Measurements from ENCODE around the gene PPFIBP2. TPM values are rescaled to one million over a fixed set of nuclear protein-coding genes. Genes with fewer than 3 reads are reported as not detected.

The PPFIBP2 gene
- total RNA-seq: 45.4 TPM
- 10 to 100 TPM; 40.9 to 72.5 (median 52.3) TPM for polyA plus RNA-seq (ENCODE audit: insufficient read depth in 1 of 8, insufficient read length in 8 of 8, low replicate concordance in 1 of 8)
- long read RNA-seq, donor 1: 0 reads
- long read RNA-seq, donor 2: 0 reads
- long read RNA-seq, donor 3, partial matches to known transcripts: 16 of 16 reads
- long read RNA-seq, donor 3, other reads (novel, unspliced or antisense): 0 of 16 reads
- long read RNA-seq, donor 4, partial matches to known transcripts: 0 of 1 reads
- long read RNA-seq, donor 4, other reads (novel, unspliced or antisense): 0 of 1 reads
- long read RNA-seq, donor 5, partial matches to known transcripts: 0 of 1 reads
- long read RNA-seq, donor 5, other reads (novel, unspliced or antisense): 0 of 1 reads
- long read RNA-seq, donor 6: 0 reads
- long read RNA-seq, donor 7: 0 reads
- long read RNA-seq, donor 8: 0 reads
- long read RNA-seq, donor 9: 0 reads
- long read RNA-seq, donor 10, partial matches to known transcripts: 0 of 1 reads
- long read RNA-seq, donor 10, other reads (novel, unspliced or antisense): 0 of 1 reads
- long read RNA-seq, donor 11, partial matches to known transcripts: 0 of 1 reads
- long read RNA-seq, donor 11, other reads (novel, unspliced or antisense): 0 of 1 reads

- peak within 1 kb of the TSS; percentile 94 for H3K27ac ChIP-seq (ENCODE audit: low read length)
- H3K4me3 ChIP-seq (ENCODE audit: low read length): peak within 1 kb of the TSS; percentile 82
- H3K9me3 ChIP-seq (replicated peaks; ENCODE audit: control insufficient read depth, low read depth, low read length): no peaks in the 10 kb centered on the region
- WGBS (ENCODE audit: insufficient coverage): under 1% methylated on average over 66 of the region's 79 CpGs
- peaks cover 37% of the 10 kb centered on the region for H3K4me1 ChIP-seq (ENCODE audit: control insufficient read depth, insufficient read depth, low read length)
- peak; percentile 88 for DNase-seq
- peaks cover 5% of the 10 kb centered on the region for H3K36me3 ChIP-seq (ENCODE audit: control insufficient read depth, insufficient read depth, low read length)
- H3K27me3 ChIP-seq (ENCODE audit: control insufficient read depth, insufficient read depth, low read length): peaks cover 18% of the 10 kb centered on the region
Measured at GRCh38 chr11:7513234-7514098, at the start of gene PPFIBP2. PPFIBP2 (plus strand) TSS chr11:7513999; CDS start chr11:7549476, 35,477 bp downstream.

- H3K27ac ChIP-seq (ENCODE audit: low read length): no peak overlapping the region
- H3K9me3 ChIP-seq (replicated peaks; ENCODE audit: control insufficient read depth, low read depth, low read length): no peaks in the 10 kb centered on the region
- H3K36me3 ChIP-seq (ENCODE audit: control insufficient read depth, insufficient read depth, low read length): no peaks in the 10 kb centered on the region
- H3K4me3 ChIP-seq (ENCODE audit: low read length): no peak overlapping the region
- WGBS (ENCODE audit: insufficient coverage): 72% methylated on average over 2 of the region's 2 CpGs
- no peaks in the 10 kb centered on the region for H3K27me3 ChIP-seq (ENCODE audit: control insufficient read depth, insufficient read depth, low read length)
- no peaks in the 10 kb centered on the region for H3K4me1 ChIP-seq (ENCODE audit: control insufficient read depth, insufficient read depth, low read length)
- no peak for DNase-seq
Measured at GRCh38 chr11:7467652-7468051, 46.1 kb upstream of the PPFIBP2 start.

- DNase-seq: no peak
- WGBS (ENCODE audit: insufficient coverage): 93% methylated on average over 3 of the region's 5 CpGs
- no peak overlapping the region for H3K27ac ChIP-seq (ENCODE audit: low read length)
- H3K4me1 ChIP-seq (ENCODE audit: control insufficient read depth, insufficient read depth, low read length): no peaks in the 10 kb centered on the region
- no peaks in the 10 kb centered on the region for H3K27me3 ChIP-seq (ENCODE audit: control insufficient read depth, insufficient read depth, low read length)
- H3K9me3 ChIP-seq (replicated peaks; ENCODE audit: control insufficient read depth, low read depth, low read length): no peaks in the 10 kb centered on the region
- no peak overlapping the region for H3K4me3 ChIP-seq (ENCODE audit: low read length)
- H3K36me3 ChIP-seq (ENCODE audit: control insufficient read depth, insufficient read depth, low read length): no peaks in the 10 kb centered on the region
Measured at GRCh38 chr11:7469351-7469865, 44.4 kb upstream of the PPFIBP2 start.

- no peak for DNase-seq
- Histone ChIP-seq H3K27me3 (ENCODE audit: control insufficient read depth, insufficient read depth, low read length) (no peaks in the 10 kb centered on the region), H3K27ac (ENCODE audit: low read length) (no peak overlapping the region), H3K4me3 (ENCODE audit: low read length) (no peak overlapping the region), H3K36me3 (ENCODE audit: control insufficient read depth, insufficient read depth, low read length) (no peaks in the 10 kb centered on the region), H3K9me3 (replicated peaks; ENCODE audit: control insufficient read depth, low read depth, low read length) (no peaks in the 10 kb centered on the region), H3K4me1 (ENCODE audit: control insufficient read depth, insufficient read depth, low read length) (no peaks in the 10 kb centered on the region)
- no CpG with 5 or more reads among the region's 7 CpGs for WGBS (ENCODE audit: insufficient coverage)
Measured at GRCh38 chr11:7471071-7471470, 42.7 kb upstream of the PPFIBP2 start.

- 67% methylated on average over 1 of the region's 1 CpG for WGBS (ENCODE audit: insufficient coverage)
- H3K27me3 ChIP-seq (ENCODE audit: control insufficient read depth, insufficient read depth, low read length): no peaks in the 10 kb centered on the region
- H3K9me3 ChIP-seq (replicated peaks; ENCODE audit: control insufficient read depth, low read depth, low read length): no peaks in the 10 kb centered on the region
- no peak for DNase-seq
- no peak overlapping the region for H3K27ac ChIP-seq (ENCODE audit: low read length)
- no peak overlapping the region for H3K4me3 ChIP-seq (ENCODE audit: low read length)
- H3K36me3 ChIP-seq (ENCODE audit: control insufficient read depth, insufficient read depth, low read length): no peaks in the 10 kb centered on the region
- H3K4me1 ChIP-seq (ENCODE audit: control insufficient read depth, insufficient read depth, low read length): no peaks in the 10 kb centered on the region
Measured at GRCh38 chr11:7473717-7474116, 40.1 kb upstream of the PPFIBP2 start.

- no peaks in the 10 kb centered on the region for H3K36me3 ChIP-seq (ENCODE audit: control insufficient read depth, insufficient read depth, low read length)
- no peaks in the 10 kb centered on the region for H3K9me3 ChIP-seq (replicated peaks; ENCODE audit: control insufficient read depth, low read depth, low read length)
- DNase-seq: peak; percentile 60
- peaks cover 6% of the 10 kb centered on the region for H3K4me1 ChIP-seq (ENCODE audit: control insufficient read depth, insufficient read depth, low read length)
- H3K27ac ChIP-seq (ENCODE audit: low read length): no peak overlapping the region
- no peaks in the 10 kb centered on the region for H3K27me3 ChIP-seq (ENCODE audit: control insufficient read depth, insufficient read depth, low read length)
- no CpG with 5 or more reads among the region's 2 CpGs for WGBS (ENCODE audit: insufficient coverage)
- no peak overlapping the region for H3K4me3 ChIP-seq (ENCODE audit: low read length)
Measured at GRCh38 chr11:7480113-7480512, 33.7 kb upstream of the PPFIBP2 start.

GRCh38 chr11:7484131-7484530, 29.7 kb upstream of the PPFIBP2 start:
- DNase-seq: peak; percentile 5
- H3K4me1 ChIP-seq (ENCODE audit: control insufficient read depth, insufficient read depth, low read length): peaks cover 15% of the 10 kb centered on the region
- H3K36me3 ChIP-seq (ENCODE audit: control insufficient read depth, insufficient read depth, low read length): peaks cover 5% of the 10 kb centered on the region
- no peaks in the 10 kb centered on the region for H3K9me3 ChIP-seq (replicated peaks; ENCODE audit: control insufficient read depth, low read depth, low read length)
- no peaks in the 10 kb centered on the region for H3K27me3 ChIP-seq (ENCODE audit: control insufficient read depth, insufficient read depth, low read length)
- no peak overlapping the region for H3K27ac ChIP-seq (ENCODE audit: low read length)
- no peak overlapping the region for H3K4me3 ChIP-seq (ENCODE audit: low read length)
- WGBS (ENCODE audit: insufficient coverage): 40% methylated on average over 2 of the region's 3 CpGs

GRCh38 chr11:7484645-7485044, 29.2 kb upstream of the PPFIBP2 start:
- WGBS (ENCODE audit: insufficient coverage): 80% methylated on average over 1 of the region's 3 CpGs

GRCh38 chr11:7485186-7486097, 28.4 kb upstream of the PPFIBP2 start, which contains the start of gene OLFML1:
OLFML1 (plus strand) TSS chr11:7485506; CDS start chr11:7485876, 370 bp downstream.
- 12% methylated on average over 9 of the region's 15 CpGs for WGBS (ENCODE audit: insufficient coverage)
- H3K27ac ChIP-seq (ENCODE audit: low read length): peak within 1 kb of the TSS; percentile 84
- DNase-seq: peak; percentile 98

More at GRCh38 chr11:7484645-7485044, 29.2 kb upstream of the PPFIBP2 start:
- Histone ChIP-seq H3K4me3 (ENCODE audit: low read length) (no peak overlapping the region), H3K27me3 (ENCODE audit: control insufficient read depth, insufficient read depth, low read length) (no peaks in the 10 kb centered on the region), H3K36me3 (ENCODE audit: control insufficient read depth, insufficient read depth, low read length) (peaks cover 5% of the 10 kb centered on the region), H3K27ac (ENCODE audit: low read length) (peak overlapping the region; percentile 84), H3K4me1 (ENCODE audit: control insufficient read depth, insufficient read depth, low read length) (peaks cover 15% of the 10 kb centered on the region), H3K9me3 (replicated peaks; ENCODE audit: control insufficient read depth, low read depth, low read length) (no peaks in the 10 kb centered on the region)
- peak; percentile 14 for DNase-seq

More at GRCh38 chr11:7485186-7486097, 28.4 kb upstream of the PPFIBP2 start, which contains the start of gene OLFML1:
- H3K9me3 ChIP-seq (replicated peaks; ENCODE audit: control insufficient read depth, low read depth, low read length): no peaks in the 10 kb centered on the region
- no peaks in the 10 kb centered on the region for H3K27me3 ChIP-seq (ENCODE audit: control insufficient read depth, insufficient read depth, low read length)
- peaks cover 15% of the 10 kb centered on the region for H3K4me1 ChIP-seq (ENCODE audit: control insufficient read depth, insufficient read depth, low read length)
- peak within 1 kb of the TSS; percentile 67 for H3K4me3 ChIP-seq (ENCODE audit: low read length)
- H3K36me3 ChIP-seq (ENCODE audit: control insufficient read depth, insufficient read depth, low read length): peaks cover 10% of the 10 kb centered on the region
